Smooth muscle cell (in vitro differentiated cells): ENCODE measurements around the gene C1QTNF1. TPM values are rescaled to one million over a fixed set of nuclear protein-coding genes. Genes with fewer than 3 reads are reported as not detected.

Experiments used
- DNase-seq: peaks from one replicate; lab custom pipeline; 2025; ENCODE audit not compliant: unreplicated experiment; lab: John Stamatoyannopoulos, UW
- H2AFZ ChIP-seq: fragments of 200-600 bp; sonication (generic); 2 replicates; pipeline ENCODE4 v1.6.0; 2016; ENCODE audit warnings: antibody characterized with exemption, low read depth, mild to moderate bottlenecking
- H3F3A ChIP-seq: fragments of 200-600 bp; sonication (generic); 2 replicates; pipeline ENCODE4 v1.6.0; 2017; ENCODE audit warnings: antibody characterized with exemption, low read depth
- H3K27ac ChIP-seq: fragments of 200-600 bp; sonication (generic); 2 replicates; pipeline ENCODE4 v1.5.1; 2016; ENCODE audit warnings: low read depth, mild to moderate bottlenecking
- H3K27me3 ChIP-seq: fragments of 200-600 bp; sonication (generic); 2 replicates; pipeline ENCODE4 v1.6.1; 2016; ENCODE audit warnings: low read depth, mild to moderate bottlenecking
- H3K36me3 ChIP-seq: fragments of 200-600 bp; sonication (generic); 2 replicates; pipeline ENCODE4 v1.5.1; 2016; ENCODE audit warnings: low read depth
- H3K4me1 ChIP-seq: fragments of 200-600 bp; sonication (generic); 2 replicates; pipeline ENCODE4 v1.5.1; 2016; ENCODE audit warnings: low read depth
- H3K4me2 ChIP-seq: fragments of 200-600 bp; sonication (generic); 2 replicates; pipeline ENCODE4 v1.6.0; 2016; ENCODE audit warnings: mild to moderate bottlenecking
- H3K4me3 ChIP-seq: fragments of 200-600 bp; sonication (generic); 2 replicates; pipeline ENCODE4 v1.5.1; 2016; ENCODE audit warnings: mild to moderate bottlenecking
- H3K79me2 ChIP-seq: fragments of 200-600 bp; sonication (generic); 2 replicates; pipeline ENCODE4 v1.6.0; 2016; ENCODE audit warnings: low read depth, mild to moderate bottlenecking
- H3K9ac ChIP-seq: fragments of 200-600 bp; sonication (generic); 2 replicates; pipeline ENCODE4 v1.6.0; 2016; ENCODE audit warnings: low read depth
- H3K9me3 ChIP-seq: fragments of 200-600 bp; sonication (generic); replicated peaks from 2 replicates; pipeline ENCODE4 v1.5.1; 2016; ENCODE audit warnings: low read depth
- H4K20me1 ChIP-seq: fragments of 200-600 bp; sonication (generic); 2 replicates; pipeline ENCODE4 v1.6.0; 2016; ENCODE audit warnings: low read depth
- WGBS: methylation state at CpG from one replicate; pipeline ENCODE4 v1.1.7; 2016; ENCODE audit warnings: low lambda C conversion rate; 5-methylcytosine and 5-hydroxymethylcytosine counted together
- polyA plus RNA-seq: library from polyadenylated mRNA; unstranded; fragments of >200 nt; fragmentation: Nextera tagmentation; extraction: Ambion mirVana; gene quantifications from 2 replicates; pipeline ENCODE4 v1.2.1, GENCODE V29; 2016
- total RNA-seq: library from RNA; depleted of rRNA; stranded (reverse); fragments of >200 nt; gene quantifications from 2 replicates; pipeline ENCODE4 v1.2.3, GENCODE V29; 2014
- TF ChIP-seq, protein P1 (sequence below): fragments of 200-600 bp; sonication (generic); IDR thresholded peaks from 2 replicates; pipeline ENCODE4 v1.5.1; 2017; ENCODE audit warnings: borderline replicate concordance, mild to moderate bottlenecking, antibody characterized with exemption; ENCODE audit not compliant: insufficient read depth, poor library complexity, severe bottlenecking

C1QTNF1 gene
- total and polyA plus RNA-seq, 2 experiments from 2014 or later = 5.7 to 9.4 TPM

DNA sequence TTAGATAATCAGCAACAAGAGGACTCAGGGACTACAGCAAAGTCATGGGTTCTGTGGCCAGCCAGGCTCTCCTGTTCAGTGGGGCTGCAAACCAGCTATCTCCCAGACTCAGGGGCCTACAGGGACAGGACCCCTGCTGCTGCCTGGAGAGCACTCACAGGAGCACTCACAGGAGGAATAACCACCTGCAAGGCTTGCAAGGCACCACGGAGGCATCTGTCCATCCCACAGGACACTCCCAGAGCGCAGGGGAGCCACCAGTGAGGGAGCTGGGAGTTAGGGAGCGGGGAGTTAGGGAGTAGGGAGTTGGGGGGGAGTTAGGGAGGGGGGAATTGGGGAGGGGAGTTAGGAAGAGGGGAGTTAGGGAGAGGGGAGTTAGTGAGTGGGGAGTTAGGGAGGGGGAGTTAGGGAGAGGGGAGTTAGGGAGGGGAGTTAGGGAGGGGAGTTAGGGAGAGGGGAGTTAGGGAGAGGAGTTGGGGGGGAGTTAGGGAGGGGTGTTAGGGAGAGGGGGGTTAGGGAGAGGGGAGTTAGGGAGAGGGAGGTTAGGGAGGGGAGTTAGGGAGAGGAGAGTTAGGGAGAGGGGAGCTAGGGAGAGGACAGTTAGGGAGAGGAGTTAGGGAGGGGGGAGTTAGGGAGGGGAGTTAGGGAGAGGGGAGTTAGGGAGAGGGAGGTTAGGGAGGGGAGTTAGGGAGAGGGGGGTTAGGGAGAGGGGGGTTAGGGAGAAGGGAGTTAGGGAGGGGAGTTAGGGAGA is 20.1 kb upstream of the C1QTNF1 start:
- TF ChIP-seq, protein P1, sequence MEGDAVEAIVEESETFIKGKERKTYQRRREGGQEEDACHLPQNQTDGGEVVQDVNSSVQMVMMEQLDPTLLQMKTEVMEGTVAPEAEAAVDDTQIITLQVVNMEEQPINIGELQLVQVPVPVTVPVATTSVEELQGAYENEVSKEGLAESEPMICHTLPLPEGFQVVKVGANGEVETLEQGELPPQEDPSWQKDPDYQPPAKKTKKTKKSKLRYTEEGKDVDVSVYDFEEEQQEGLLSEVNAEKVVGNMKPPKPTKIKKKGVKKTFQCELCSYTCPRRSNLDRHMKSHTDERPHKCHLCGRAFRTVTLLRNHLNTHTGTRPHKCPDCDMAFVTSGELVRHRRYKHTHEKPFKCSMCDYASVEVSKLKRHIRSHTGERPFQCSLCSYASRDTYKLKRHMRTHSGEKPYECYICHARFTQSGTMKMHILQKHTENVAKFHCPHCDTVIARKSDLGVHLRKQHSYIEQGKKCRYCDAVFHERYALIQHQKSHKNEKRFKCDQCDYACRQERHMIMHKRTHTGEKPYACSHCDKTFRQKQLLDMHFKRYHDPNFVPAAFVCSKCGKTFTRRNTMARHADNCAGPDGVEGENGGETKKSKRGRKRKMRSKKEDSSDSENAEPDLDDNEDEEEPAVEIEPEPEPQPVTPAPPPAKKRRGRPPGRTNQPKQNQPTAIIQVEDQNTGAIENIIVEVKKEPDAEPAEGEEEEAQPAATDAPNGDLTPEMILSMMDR = no peak
- peaks cover 88% of the 10 kb centered on the region for H4K20me1 ChIP-seq
- H3K27me3 ChIP-seq = no peaks in the 10 kb centered on the region
- H3K4me3 ChIP-seq = no peak overlapping the region
- no CpG with 5 or more reads among the region's 3 CpGs for WGBS
- no peak overlapping the region for H3K9ac ChIP-seq
- no peaks in the 10 kb centered on the region for H3K36me3 ChIP-seq
- no peaks in the 10 kb centered on the region for H3K9me3 ChIP-seq
- H3K27ac ChIP-seq = no peak overlapping the region
- DNase-seq = no peak
- H2AFZ ChIP-seq = no peak overlapping the region
- H3K4me1 ChIP-seq = peaks cover 5% of the 10 kb centered on the region
- H3F3A ChIP-seq = no peaks in the 10 kb centered on the region
- peaks cover 41% of the 10 kb centered on the region for H3K79me2 ChIP-seq
- no peak overlapping the region for H3K4me2 ChIP-seq

- 76% methylated on average over 10 of the region's 12 CpGs for WGBS
- no peak overlapping the region for H3K27ac ChIP-seq
These were observed 18.7 kb upstream of the C1QTNF1 start for GRCh38 chr17:79005063-79005861.

GRCh38 chr17:79006046-79006445 is 17.9 kb upstream of the C1QTNF1 start:
- no peak overlapping the region for H3K4me2 ChIP-seq
- H3K27ac ChIP-seq = no peak overlapping the region
- H3K9me3 ChIP-seq = no peaks in the 10 kb centered on the region
- H4K20me1 ChIP-seq = peaks cover 67% of the 10 kb centered on the region
- H3K4me1 ChIP-seq = peaks cover 5% of the 10 kb centered on the region
- no peaks in the 10 kb centered on the region for H3K27me3 ChIP-seq
- H3K36me3 ChIP-seq = no peaks in the 10 kb centered on the region
- 90% methylated on average over 8 of the region's 8 CpGs for WGBS
- H3K79me2 ChIP-seq = peaks cover 47% of the 10 kb centered on the region
- H3F3A ChIP-seq = no peaks in the 10 kb centered on the region
- DNase-seq = no peak
- no peak overlapping the region for H3K4me3 ChIP-seq
- no peak overlapping the region for H2AFZ ChIP-seq
- TF ChIP-seq, protein P1 = no peak
- no peak overlapping the region for H3K9ac ChIP-seq

More at GRCh38 chr17:79005063-79005861, 18.7 kb upstream of the C1QTNF1 start:
- Histone ChIP-seq H3K9ac (no peak overlapping the region), H3K9me3 (no peaks in the 10 kb centered on the region), H3K36me3 (no peaks in the 10 kb centered on the region), H2AFZ (no peak overlapping the region), H3K4me3 (no peak overlapping the region), H4K20me1 (peaks cover 74% of the 10 kb centered on the region), H3F3A (no peaks in the 10 kb centered on the region), H3K27me3 (no peaks in the 10 kb centered on the region), H3K4me2 (no peak overlapping the region), H3K4me1 (peaks cover 5% of the 10 kb centered on the region), H3K79me2 (peaks cover 47% of the 10 kb centered on the region)
- TF ChIP-seq, protein P1 = no peak
- DNase-seq = no peak
